ENCODE measurements around the gene SCRG1.

SCRG1 gene

GRCh38 chr4:173334891-173335752 lies 63.8 kb downstream of the SCRG1 start:
- Histone ChIP-seq H2AFZ (peak overlapping the region; percentile 81), H3K4me2 (ENCODE audit: low read length) (peak overlapping the region; percentile 73), H3K9ac (no peak overlapping the region), H3K4me1 (no peaks in the 10 kb centered on the region), H3K27me3 (ENCODE audit: control insufficient read depth, insufficient read depth, low read length) (no peaks in the 10 kb centered on the region), H3K4me3 (ENCODE audit: low read depth, low read length) (peak overlapping the region; percentile 98), H3K27ac (peak overlapping the region; percentile 94), H3K36me3 (ENCODE audit: control insufficient read depth, insufficient read depth, low read length) (no peaks in the 10 kb centered on the region), H3K79me2 (no peaks in the 10 kb centered on the region), H3K9me3 (ENCODE audit: control insufficient read depth, low read length) (no peaks in the 10 kb centered on the region)
- TF ChIP-seq CTCF (IDR thresholded peaks at IDR 0.05) = no peak
